HepG2 (cell line): ENCODE data around the gene DPEP1. TPM values are rescaled to one million over a fixed set of nuclear protein-coding genes. Genes with fewer than 3 reads are reported as not detected.

Experiments used
- ATRX ChIP-seq: sonication (generic); formaldehyde crosslinking; IDR thresholded peaks from 2 replicates; pipeline ENCODE4 v1.4.0; 2020; ENCODE audit warnings: missing genetic modification reagents, borderline replicate concordance
- CHCHD3 ChIP-seq: sonication (generic); formaldehyde crosslinking; IDR thresholded peaks from 2 replicates; pipeline ENCODE4 v1.8.0; 2022; ENCODE audit warnings: mild to moderate bottlenecking, missing genetic modification reagents, moderate library complexity
- ISL2 ChIP-seq: sonication (generic); formaldehyde crosslinking; IDR thresholded peaks from 2 replicates; pipeline ENCODE4 v1.5.0; 2020; ENCODE audit warnings: missing genetic modification reagents
- MED8 ChIP-seq: sonication (generic); formaldehyde crosslinking; IDR thresholded peaks from 2 replicates; pipeline ENCODE4 v1.8.1; 2023; ENCODE audit warnings: mild to moderate bottlenecking, missing genetic modification reagents; ENCODE audit not compliant: insufficient replicate concordance
- PHF8 ChIP-seq: sonication (generic); formaldehyde crosslinking; IDR thresholded peaks from 2 replicates; pipeline ENCODE4 v1.5.0; 2020; ENCODE audit warnings: missing genetic modification reagents
- POGZ ChIP-seq: sonication (generic); formaldehyde crosslinking; IDR thresholded peaks from 2 replicates; pipeline ENCODE4 v1.4.0; 2020; ENCODE audit warnings: mild to moderate bottlenecking, missing genetic modification reagents
- PRDM4 ChIP-seq: sonication (generic); formaldehyde crosslinking; IDR thresholded peaks from 2 replicates; pipeline ENCODE4 v1.9.0; 2021; ENCODE audit warnings: missing genetic modification reagents, borderline replicate concordance
- RFXAP ChIP-seq: sonication (generic); formaldehyde crosslinking; IDR thresholded peaks from 2 replicates; pipeline ENCODE4 v1.4.0; 2020; ENCODE audit warnings: missing genetic modification reagents, borderline replicate concordance
- SRSF4 ChIP-seq: fragments of 200-400 bp; formaldehyde crosslinking; IDR thresholded peaks from one replicate; pipeline ENCODE4 v1.6.1; 2018; ENCODE audit warnings: mild to moderate bottlenecking, low read depth, low read length, moderate library complexity; ENCODE audit not compliant: poor library complexity, severe bottlenecking
- TRIM24 ChIP-seq: sonication (generic); formaldehyde crosslinking; IDR thresholded peaks from 2 replicates; pipeline ENCODE4 v1.8.0; 2022; ENCODE audit warnings: mild to moderate bottlenecking, missing genetic modification reagents
- ZBTB20 ChIP-seq: sonication (generic); formaldehyde crosslinking; IDR thresholded peaks from 2 replicates; pipeline ENCODE4 v1.8.1; 2023; ENCODE audit warnings: missing genetic modification reagents, low read depth, mild to moderate bottlenecking, borderline replicate concordance
- ZFP91 ChIP-seq: sonication (generic); formaldehyde crosslinking; IDR thresholded peaks from 2 replicates; pipeline ENCODE4 v1.9.0; 2022; ENCODE audit warnings: missing genetic modification reagents, mild to moderate bottlenecking, borderline replicate concordance
- ZNF20 ChIP-seq: sonication (generic); formaldehyde crosslinking; IDR thresholded peaks from 2 replicates; pipeline ENCODE4 v1.4.0; 2020; ENCODE audit warnings: mild to moderate bottlenecking, moderate library complexity, missing genetic modification reagents
- ZNF207 ChIP-seq: fragments of 450-650 bp; IDR thresholded peaks from 2 replicates; pipeline ENCODE4 v1.6.1; 2016; ENCODE audit warnings: antibody characterized with exemption, borderline replicate concordance
- ZNF253 ChIP-seq: sonication (generic); formaldehyde crosslinking; IDR thresholded peaks from 2 replicates; pipeline ENCODE4 v1.8.0; 2022; ENCODE audit warnings: mild to moderate bottlenecking, missing genetic modification reagents, borderline replicate concordance
- ZNF354B ChIP-seq: sonication (generic); formaldehyde crosslinking; IDR thresholded peaks from 2 replicates; pipeline ENCODE4 v1.8.0; 2022; ENCODE audit warnings: mild to moderate bottlenecking, missing genetic modification reagents
- ZNF558 ChIP-seq: sonication (generic); formaldehyde crosslinking; IDR thresholded peaks from 2 replicates; pipeline ENCODE4 v1.9.0; 2022; ENCODE audit warnings: mild to moderate bottlenecking, missing genetic modification reagents, borderline replicate concordance
- ZNF567 ChIP-seq: sonication (generic); formaldehyde crosslinking; IDR thresholded peaks from 2 replicates; pipeline ENCODE4 v1.8.1; 2023; ENCODE audit warnings: mild to moderate bottlenecking, missing genetic modification reagents, borderline replicate concordance
- ZNF574 ChIP-seq: sonication (generic); formaldehyde crosslinking; IDR thresholded peaks from 2 replicates; pipeline ENCODE4 v1.4.0; 2020; ENCODE audit warnings: missing genetic modification reagents
- ZNF720 ChIP-seq: sonication (generic); formaldehyde crosslinking; IDR thresholded peaks from 2 replicates; pipeline ENCODE4 v1.4.0; 2020; ENCODE audit warnings: missing genetic modification reagents
- ZNF737 ChIP-seq: sonication (generic); formaldehyde crosslinking; IDR thresholded peaks from 2 replicates; pipeline ENCODE4 v1.5.0; 2020; ENCODE audit warnings: missing genetic modification reagents, mild to moderate bottlenecking, borderline replicate concordance
- polyA plus RNA-seq, 8 experiments: library from polyadenylated mRNA; depleted of rRNA in 3 of 8; stranded (reverse) in 7 of 8; unstranded in 1 of 8; fragments of >200 nt; fragmentation: Illumina TruSeq in 4 of 8; extraction: Trizol in 4 of 8; gene quantifications; 2 replicates each; pipeline versions ENCODE4 v1.2.1 to v1.2.3, GENCODE V29; 2011 to 2016; ENCODE audit warnings: low read depth in 4 of 8, missing spikeins in 1 of 8, mixed read lengths in 1 of 8; ENCODE audit not compliant: insufficient read depth in 1 of 8
- total RNA-seq, 5 experiments: library from RNA; depleted of rRNA; stranded (reverse); fragments of >200 nt; fragmentation: Illumina TruSeq; extraction: Trizol; gene quantifications; 2 replicates each; pipeline ENCODE4 v1.2.3, GENCODE V29; 2016; ENCODE audit warnings: low read depth in 1 of 5

DPEP1 gene
- total and polyA plus RNA-seq, 2 of the 13 experiments (the other 11 are each of a cell fraction or from before 2014, with no cell fraction given): 37.6 to 52.2 TPM

GRCh38 chr16:89624777-89625761 lies 11.6 kb downstream of the DPEP1 start (continued):
- TF ChIP-seq SRSF4 (no peak), ISL2 (CRISPR knock-in tag) (peak; percentile 45), POGZ (no peak), RFXAP (CRISPR knock-in tag) (peak; percentile 39; the same call in 1 of the 2 replicates), ZNF354B (CRISPR knock-in tag) (no peak), CHCHD3 (CRISPR knock-in tag) (no peak), ZNF567 (no peak), ZNF207 (no peak), ZNF253 (CRISPR knock-in tag) (no peak), PHF8 (no peak), ATRX (CRISPR knock-in tag) (no peak), PRDM4 (CRISPR knock-in tag) (no peak), MED8 (CRISPR knock-in tag) (no peak), ZNF574 (no peak), TRIM24 (no peak), ZNF20 (CRISPR knock-in tag) (no peak), ZNF720 (no peak), ZBTB20 (CRISPR knock-in tag) (no peak), ZFP91 (CRISPR knock-in tag) (peak; percentile 62), ZNF737 (CRISPR knock-in tag) (no peak), ZNF558 (CRISPR knock-in tag) (no peak)
